Heart right ventricle (tissue), 16 donors: Measurements from ENCODE around the gene MAGEB4. TPM values are rescaled to one million over a fixed set of nuclear protein-coding genes. Genes with fewer than 3 reads are reported as not detected.

Experiments
- ATAC-seq, 8 donors: fragments of 200-7000 bp; cut with Tn5 transposase; one replicate each; pipeline ENCODE4 v1.9.1; 2020; ENCODE audit warnings: mild to moderate bottlenecking in 8 of 8, moderate library complexity in 8 of 8, moderate number of reproducible peaks in 1 of 8
- DNase-seq, 2 donors: peaks; one replicate each; pipeline ENCODE4 v3.0.0-alpha.2; 2020
- H3K27ac ChIP-seq, 10 donors: fragments of 200-600 bp; sonication (generic) in 2 of 10; one replicate each; pipeline versions ENCODE4 v1.5.0 to v1.8.0; 2020 to 2022; ENCODE audit warnings: mild to moderate bottlenecking in 3 of 10
- H3K27me3 ChIP-seq, 7 donors: fragments of 200-600 bp; one replicate each; pipeline ENCODE4 v1.8.0; 2021 to 2022; ENCODE audit warnings: mild to moderate bottlenecking in 2 of 7
- H3K36me3 ChIP-seq, 9 donors: fragments of 200-600 bp; sonication (generic) in 1 of 9; one replicate each; pipeline versions ENCODE4 v1.5.0 to v1.8.0; 2020 to 2022; ENCODE audit warnings: mild to moderate bottlenecking in 2 of 9
- H3K4me1 ChIP-seq, 9 donors: fragments of 200-600 bp; sonication (generic) in 1 of 9; one replicate each; pipeline versions ENCODE4 v1.5.0 to v1.8.0; 2020 to 2022; ENCODE audit warnings: mild to moderate bottlenecking in 4 of 9
- H3K4me3 ChIP-seq, 10 donors: fragments of 200-600 bp; sonication (generic) in 2 of 10; one replicate each; pipeline versions ENCODE4 v1.5.0 to v1.8.0; 2020 to 2022; ENCODE audit warnings: mild to moderate bottlenecking in 7 of 10, moderate library complexity in 2 of 10
- H3K9me3 ChIP-seq, 11 donors: fragments of 200-600 bp in 10 of 11; sonication (generic) in 2 of 11; one replicate each; pipeline versions ENCODE4 v1.5.0 to v1.8.0; 2013 to 2022; ENCODE audit warnings: mild to moderate bottlenecking in 2 of 11, control low read depth in 1 of 11, moderate library complexity in 1 of 11
- CTCF ChIP-seq, 9 donors: fragments of 200-600 bp; sonication (generic) in 2 of 9; IDR thresholded peaks; one replicate each; pipeline versions ENCODE4 v1.5.0 to v1.8.0; 2021 to 2022; ENCODE audit warnings: antibody characterized with exemption in 9 of 9, mild to moderate bottlenecking in 5 of 9, moderate library complexity in 1 of 9
- WGBS, 2 donors: extraction: QIAGEN DNeasy Blood & Tissue Kit; methylation state at CpG; one replicate each; pipeline ENCODE4 v1.1.7; 2013; ENCODE audit warnings: inconsistent platforms in 1 of 2; 5-methylcytosine and 5-hydroxymethylcytosine counted together
- intact Hi-C, 10 donors: fragments of 100-400 bp; cut with DNase I; formaldehyde crosslinking; loops; one replicate each; pipeline versions ENCODE4 v1.11.1 to v1.14.2; 2022
- polyA plus RNA-seq, 2 donors: library from polyadenylated mRNA; stranded (reverse); fragments of 200-250 nt; gene quantifications; one replicate each; pipeline ENCODE4 v1.2.3, GENCODE V29; 2013
- total RNA-seq, 10 donors: library from RNA; stranded (reverse); fragmentation: NEBNext Ultra II Directional in 3 of 10; extraction: Animal tissue kit (Norgen Biotek cat#: 25700) in 3 of 10; gene quantifications; one replicate each; pipeline versions ENCODE4 v1.2.1 to v1.2.4, GENCODE V29; 2021 to 2023
- donor health status: Arrhythmogenic right ventricular cardiomyopathy.
- donor health status: ischemic (EF 13 %, LVEDD 7.1; RV severe dilation, severe dysfunction).
- donor health status: healthy with polysubstance abuse.
- donor health status: DM: no; HTN: yes; CAD: no.
- donor health status: DM: no; HTN: no; CAD: no.
- donor health status: ischemic (EF 25% LVEDD 6.9; RV normal size, moderate dysfunction).
- donor health status: ischemic (EF 25% LVEDD 5.7; RV mildly dilated, moderate dysfunction).
- donor health status: healthy.
- donor health status: DM: yes; HTN: yes; CAD: no.
- donor health status: Ischemic cardiomyopathy.
- donor health status: ischemic (EF 35%, LVEDD 5.7; RV mildly dilated, moderate dysfunction).
- donor health status: nonischemic (EF 11% LVEDD 7.7; RV severe dilation, severe dysfunction).
- donor health status: DM: yes; HTN: yes; CAD: no.
- donor health status: PGD.
- donor health status: ischemic (EF 29% LVEDD 5.4; RV normal size, mild dysfunction).
- donor health status: nonischemic (EF 23%, LVEDD 6.1; RV moderate dilation, normal function).

Gene MAGEB4
- total and polyA plus RNA-seq, 12 donors = not detected

DNA sequence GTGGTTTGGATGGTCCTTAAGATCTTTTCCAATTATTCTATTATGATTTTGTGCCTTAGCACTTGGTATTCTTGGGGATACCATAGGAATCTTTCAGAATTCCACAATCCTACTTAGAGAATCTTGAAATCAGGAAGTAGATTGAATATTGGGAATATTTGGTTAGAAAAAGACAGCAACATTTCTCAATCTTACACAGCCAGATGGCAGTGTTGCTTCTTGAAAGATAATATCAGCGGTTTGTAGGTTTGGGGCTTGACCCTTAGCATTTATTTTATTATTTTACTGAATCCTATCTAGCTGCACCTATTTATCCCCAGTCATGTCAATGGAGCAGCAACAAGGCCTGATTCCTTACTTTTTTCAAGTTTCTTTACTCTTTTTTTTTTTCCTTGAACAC lies 33.7 kb downstream of the MAGEB4 start:
- peaks cover 0 to 31% (median 0%) of the 10 kb centered on the region in 7 donors for H3K27me3 ChIP-seq
- no peaks in the 10 kb centered on the region for H3K36me3 ChIP-seq
- no peak overlapping the region for H3K4me3 ChIP-seq
- DNase-seq (no peak), ATAC-seq (no peak)
- WGBS, 2 donors = 23 to 30% methylated on average over 1 of the region's 1 CpG
- no peaks in the 10 kb centered on the region for H3K9me3 ChIP-seq
- no peaks in the 10 kb centered on the region for H3K4me1 ChIP-seq
- H3K27ac ChIP-seq = no peak overlapping the region
- intact Hi-C loops = loop anchor here in 6 of 10 donors (5.0 to 10.0 kb wide), 3 partner anchors 219 to 229 kb away; no protein-coding TSS in a partner anchor
- TF ChIP-seq CTCF (IDR thresholded peaks at IDR 0.05) = peak in 4 of 9 donors; percentile 18 to 37 (median 26)

DNA sequence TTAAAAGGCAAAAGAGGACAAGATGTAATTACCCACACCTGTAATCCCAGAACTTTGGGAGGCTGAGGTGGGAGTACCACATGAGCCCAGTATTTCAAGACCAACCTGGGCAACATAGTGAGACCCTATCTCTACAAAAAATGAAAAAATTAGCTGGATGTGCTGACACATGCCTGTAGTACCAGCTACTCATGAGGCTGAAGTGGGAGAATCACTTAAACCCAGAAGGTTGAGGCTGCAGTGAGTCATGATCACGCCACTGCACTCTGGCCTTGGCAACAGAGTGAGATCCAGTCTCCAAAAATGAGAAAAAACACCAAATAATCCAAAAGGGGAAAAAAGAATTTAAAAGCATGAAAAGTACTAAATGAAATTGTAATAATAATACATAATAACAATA lies 36.6 kb downstream of the MAGEB4 start:
- Histone ChIP-seq H3K27me3 (peaks cover 0 to 15% (median 0%) of the 10 kb centered on the region in 7 donors), H3K36me3 (no peaks in the 10 kb centered on the region), H3K4me3 (no peak overlapping the region), H3K4me1 (no peaks in the 10 kb centered on the region), H3K27ac (no peak overlapping the region), H3K9me3 (no peaks in the 10 kb centered on the region)
- WGBS, 2 donors = 44 to 88% methylated on average over 1 of the region's 1 CpG
- DNase-seq (no peak), ATAC-seq (no peak)
- TF ChIP-seq CTCF (IDR thresholded peaks at IDR 0.05) = no peak
- intact Hi-C loops = loop anchor here in 6 of 10 donors (5.0 to 10.0 kb wide), 3 partner anchors 216 to 226 kb away; no protein-coding TSS in a partner anchor

DNA sequence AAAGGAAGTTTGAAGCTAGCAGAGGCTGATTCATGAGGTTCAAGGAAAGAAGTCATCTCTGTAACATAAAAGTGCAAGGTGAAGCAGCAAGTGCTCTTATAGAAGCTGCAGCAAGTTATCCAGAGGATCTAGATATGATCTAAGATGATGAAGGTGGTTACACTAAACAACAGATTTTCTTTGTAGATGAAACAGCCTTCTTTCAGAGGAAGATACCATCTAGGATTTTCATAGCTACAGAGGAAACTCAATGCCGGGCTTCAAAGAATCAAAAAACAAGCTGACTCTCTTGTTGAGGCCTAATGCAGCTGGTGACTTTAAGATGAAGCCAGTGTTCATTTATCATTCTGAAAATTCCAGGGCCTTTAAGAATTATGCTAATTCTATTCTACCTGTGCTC lies 38.6 kb downstream of the MAGEB4 start:
- Histone ChIP-seq H3K27me3 (peaks cover 0 to 17% (median 0%) of the 10 kb centered on the region in 7 donors), H3K36me3 (no peaks in the 10 kb centered on the region), H3K9me3 (no peaks in the 10 kb centered on the region), H3K4me3 (no peak overlapping the region), H3K4me1 (no peaks in the 10 kb centered on the region), H3K27ac (no peak overlapping the region)
- TF ChIP-seq CTCF (IDR thresholded peaks at IDR 0.05) = no peak
- ATAC-seq (no peak), DNase-seq (no peak)
- intact Hi-C loops = loop anchor here in 1 of 10 donors (5.0 kb wide), 1 partner anchor 1083 kb away; no protein-coding TSS in a partner anchor
- 94 to 95% methylated on average over 1 of the region's 1 CpG for WGBS, 2 donors

- no peak overlapping the region for H3K27ac ChIP-seq
- no peaks in the 10 kb centered on the region for H3K9me3 ChIP-seq
- DNase-seq (no peak), ATAC-seq (no peak)
- H3K27me3 ChIP-seq = peaks cover 0 to 17% (median 0%) of the 10 kb centered on the region in 7 donors
- H3K4me3 ChIP-seq = no peak overlapping the region
- intact Hi-C loops = loop anchor here in 1 of 10 donors (5.0 kb wide), 1 partner anchor 1085 kb away; no protein-coding TSS in a partner anchor
- H3K36me3 ChIP-seq = no peaks in the 10 kb centered on the region
- no peak for TF ChIP-seq CTCF (IDR thresholded peaks at IDR 0.05)
- H3K4me1 ChIP-seq = no peaks in the 10 kb centered on the region
Measured at GRCh38 chrX:30282527-30282926, 40.7 kb downstream of the MAGEB4 start.
